Measurements from ENCODE around the gene TIMM44.

Gene TIMM44

DNA sequence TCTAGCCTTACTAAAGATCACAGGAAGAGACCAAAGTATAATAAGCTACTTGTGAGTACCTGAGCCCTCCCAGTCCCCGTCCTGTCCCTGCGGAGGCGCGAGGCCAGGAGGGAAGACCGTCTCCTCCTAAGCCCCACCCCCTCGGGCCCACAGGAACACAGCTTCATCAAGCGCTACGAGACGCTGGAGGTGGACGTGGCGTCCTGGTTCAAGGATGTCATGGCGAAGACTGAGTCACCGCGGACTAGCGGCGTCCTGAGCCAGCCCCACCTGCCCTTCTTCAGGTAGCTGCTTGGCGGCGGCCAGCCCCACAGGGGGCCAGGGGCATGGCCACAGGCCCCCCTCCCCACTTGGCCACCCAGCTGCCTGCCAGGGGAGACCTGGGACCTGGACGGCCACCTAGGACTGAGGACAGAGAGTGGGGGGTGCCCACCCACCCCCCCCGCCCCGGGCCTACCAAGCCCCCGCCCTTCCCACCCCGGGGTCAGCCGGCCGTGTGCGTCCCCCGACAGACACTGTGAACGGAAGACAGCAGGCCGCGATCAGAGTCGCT, 31.2 kb downstream of the TIMM44 start:
- DNase-seq, result no peak

DNA sequence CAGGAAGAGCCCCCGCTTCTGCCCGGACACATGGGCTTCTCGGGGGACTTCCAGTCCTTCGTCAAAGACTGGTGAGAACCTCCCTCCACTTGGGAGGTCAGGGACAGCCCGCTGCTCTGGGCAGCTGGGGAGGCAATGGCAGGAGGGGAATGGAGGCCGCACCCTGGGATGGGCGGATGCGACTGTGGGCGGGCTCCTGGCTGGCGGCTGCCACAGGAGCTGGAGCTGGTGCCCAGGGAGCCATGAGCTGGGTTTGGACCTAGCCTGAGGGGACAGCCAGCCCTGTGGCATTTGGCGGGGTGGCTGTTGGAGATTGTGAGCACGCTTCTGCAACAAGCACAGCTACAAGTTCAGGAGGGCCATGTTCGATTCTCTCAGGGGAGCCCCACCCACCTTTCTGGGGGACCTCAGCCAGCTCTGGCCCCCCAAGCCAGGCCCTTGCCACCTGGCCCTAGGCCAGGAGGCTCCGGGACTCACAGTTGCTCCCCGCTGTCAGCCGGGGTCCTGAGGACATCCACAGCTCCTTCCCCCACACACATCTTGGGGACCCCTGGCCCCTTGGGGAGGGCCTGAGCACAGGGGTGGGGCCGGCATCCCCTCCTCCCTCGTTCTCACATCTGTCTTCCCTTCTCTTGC, 31.8 kb downstream of the TIMM44 start:
- DNase-seq, result no peak

DNA sequence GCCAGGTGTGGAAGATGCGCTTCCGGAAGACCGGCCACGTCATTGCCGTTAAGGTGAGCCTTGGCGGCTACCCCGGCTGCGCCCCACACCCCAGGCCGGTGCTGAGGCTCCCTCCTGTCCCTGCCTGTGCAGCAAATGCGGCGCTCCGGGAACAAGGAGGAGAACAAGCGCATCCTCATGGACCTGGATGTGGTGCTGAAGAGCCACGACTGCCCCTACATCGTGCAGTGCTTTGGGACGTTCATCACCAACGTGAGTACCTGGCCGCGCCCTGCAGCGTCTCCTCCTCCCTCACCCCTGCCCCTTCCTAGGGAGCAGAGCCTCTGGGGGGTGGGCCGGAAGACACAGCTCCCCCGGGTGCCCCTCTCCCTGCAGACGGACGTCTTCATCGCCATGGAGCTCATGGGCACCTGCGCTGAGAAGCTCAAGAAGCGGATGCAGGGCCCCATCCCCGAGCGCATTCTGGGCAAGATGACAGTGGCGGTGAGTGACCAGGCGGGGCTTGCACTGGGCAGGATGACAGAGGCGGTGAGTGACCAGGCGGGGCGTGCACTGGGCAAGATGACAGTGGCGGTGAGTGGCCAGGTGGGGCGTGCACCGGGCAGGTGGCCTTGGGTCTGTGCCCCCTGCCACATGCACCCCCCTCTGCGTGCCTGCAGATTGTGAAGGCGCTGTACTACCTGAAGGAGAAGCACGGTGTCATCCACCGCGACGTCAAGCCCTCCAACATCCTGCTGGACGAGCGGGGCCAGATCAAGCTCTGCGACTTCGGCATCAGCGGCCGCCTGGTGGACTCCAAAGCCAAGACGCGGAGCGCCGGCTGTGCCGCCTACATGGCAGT, 32.9 kb downstream of the TIMM44 start:
- no peak for DNase-seq

DNA sequence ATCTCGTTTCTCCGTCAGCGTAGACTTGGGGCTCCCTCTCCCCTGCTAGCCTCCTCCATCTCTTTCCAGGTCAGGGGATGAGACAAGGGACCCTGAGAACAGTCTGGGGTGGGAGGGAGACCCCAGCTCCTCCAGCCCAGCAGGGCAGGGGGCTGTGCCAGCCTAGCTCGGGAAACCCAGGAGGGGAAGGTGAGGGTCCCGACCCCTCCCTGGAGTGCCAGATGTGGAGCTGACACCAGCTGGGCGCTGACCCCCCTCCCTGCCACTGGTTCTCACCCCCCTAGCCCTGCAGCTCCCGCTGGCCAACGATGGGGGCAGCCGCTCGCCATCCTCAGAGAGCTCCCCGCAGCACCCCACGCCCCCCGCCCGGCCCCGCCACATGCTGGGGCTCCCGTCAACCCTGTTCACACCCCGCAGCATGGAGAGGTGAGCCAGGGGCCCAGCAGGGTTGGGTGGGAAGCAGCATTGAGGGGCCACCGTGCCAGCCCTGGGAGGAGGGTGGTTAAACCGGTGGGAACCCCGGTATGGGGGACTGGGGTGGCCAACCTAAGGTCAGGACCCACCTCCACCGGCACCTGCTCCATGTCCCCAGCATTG, 33.9 kb downstream of the TIMM44 start:
- no peak for DNase-seq

- DNase-seq, result no peak
Measured at GRCh38 chr19:7908742-7909461, 34.6 kb downstream of the TIMM44 start.

GRCh38 chr19:7908078-7908699, 35.3 kb downstream of the TIMM44 start:
- no peak for DNase-seq

GRCh38 chr19:7907544-7907943, 35.9 kb downstream of the TIMM44 start:
- DNase-seq, result no peak

- DNase-seq, result no peak
Measured at GRCh38 chr19:7907122-7907521, 36.3 kb downstream of the TIMM44 start.

GRCh38 chr19:7905859-7906258, 37.6 kb downstream of the TIMM44 start:
- no peak for DNase-seq

DNA sequence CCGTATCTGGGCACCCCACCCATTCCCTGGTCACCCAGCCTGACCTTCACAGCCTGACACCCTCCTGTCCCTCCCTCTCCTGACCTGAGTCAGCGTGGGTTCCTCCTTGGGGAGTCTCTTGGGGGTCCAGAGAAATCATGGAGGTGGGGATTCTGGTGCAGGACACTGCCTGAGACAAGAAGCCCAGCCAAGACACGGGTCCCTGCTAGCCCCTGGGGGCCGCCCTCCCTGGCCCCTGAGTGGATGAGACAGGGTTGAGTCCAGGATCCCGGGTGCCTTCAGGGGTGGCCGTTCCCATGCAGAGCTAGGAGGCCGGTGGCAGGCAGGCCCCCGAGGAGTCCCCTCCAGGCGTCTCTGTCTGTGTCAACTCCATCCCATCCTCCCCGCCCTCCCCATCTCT, 38.2 kb downstream of the TIMM44 start:
- no peak for DNase-seq

- DNase-seq, result peak in 1 of 2 experiments; percentile 63
Measured at GRCh38 chr19:7904074-7905020, 39.1 kb downstream of the TIMM44 start.

GRCh38 chr19:7903244-7904073, 40.0 kb downstream of the TIMM44 start, which contains the start of gene MAP2K7:
Gene MAP2K7, plus strand, starts transcription at chr19:7903877. Its CDS starts 68 bp downstream, at chr19:7903945.
- DNase-seq, result peak; percentile 99 to 100

- DNase-seq, result no peak
Measured at GRCh38 chr19:7902796-7903243, 40.6 kb downstream of the TIMM44 start.

DNA sequence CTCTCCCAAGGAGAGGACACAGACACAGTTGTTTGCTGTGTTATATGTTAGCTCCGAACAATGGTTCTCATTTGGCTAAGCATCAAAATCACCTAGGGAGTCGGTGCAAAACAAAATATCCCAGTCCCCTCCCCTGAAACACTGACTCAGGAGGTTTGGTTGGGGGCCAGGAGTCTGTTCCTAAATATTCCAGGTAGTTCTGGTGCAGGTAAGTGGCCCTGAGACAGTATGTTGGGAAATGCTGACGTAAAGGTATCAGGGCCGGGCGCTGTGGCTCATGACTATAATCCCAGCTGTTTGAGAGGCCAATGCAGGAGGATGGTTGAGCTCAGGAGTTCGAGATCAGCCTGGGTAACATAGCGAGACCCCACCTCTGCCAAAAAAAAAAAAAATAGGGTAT, 42.1 kb downstream of the TIMM44 start:
- DNase-seq, result no peak

DNA sequence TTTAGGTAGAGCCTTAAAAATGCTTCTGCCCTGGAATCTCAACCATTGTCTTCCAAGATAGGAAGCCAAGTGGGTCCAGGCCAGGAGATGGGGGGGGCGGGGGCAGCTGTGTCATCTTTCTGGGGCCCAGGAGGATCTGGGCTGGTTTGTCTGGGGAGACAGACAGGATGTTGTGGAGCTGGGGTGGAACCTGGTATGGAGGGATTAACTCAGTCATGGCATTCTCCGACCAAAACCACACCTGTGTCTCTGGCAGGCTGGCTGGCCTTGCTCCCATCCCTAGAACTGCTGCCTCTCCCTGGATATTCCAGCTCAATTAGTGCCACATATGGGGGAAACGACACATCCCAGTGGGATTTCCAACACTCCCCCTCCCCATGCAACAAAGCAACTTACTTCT, 42.5 kb downstream of the TIMM44 start:
- DNase-seq, result no peak

GRCh38 chr19:7900401-7900870, 43.0 kb downstream of the TIMM44 start:
- DNase-seq, result no peak

- peak; percentile 53 to 78 for DNase-seq
Measured at GRCh38 chr19:7899751-7900378, 43.6 kb downstream of the TIMM44 start.

GRCh38 chr19:7898967-7899366, 44.5 kb downstream of the TIMM44 start:
- DNase-seq, result no peak

DNA sequence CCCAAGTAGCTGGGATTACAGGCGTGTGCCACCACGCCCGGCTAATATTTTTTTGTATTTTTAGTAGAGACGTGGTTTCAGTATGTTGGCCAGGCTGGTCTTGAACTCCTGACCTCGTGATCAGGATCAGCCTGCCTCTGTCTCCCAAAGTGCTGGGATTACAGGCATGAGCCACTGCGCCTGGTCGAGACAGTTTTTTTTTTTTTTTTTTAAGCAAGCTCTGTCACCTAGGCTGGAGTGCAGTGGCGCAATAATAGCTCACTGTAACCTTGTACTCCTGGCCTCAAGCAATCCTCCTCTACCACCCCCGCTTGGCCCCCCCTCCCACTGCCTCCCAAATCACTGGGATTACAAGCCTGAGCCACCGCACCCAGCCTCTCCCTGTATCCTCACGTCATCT, 46.2 kb downstream of the TIMM44 start:
- no peak for DNase-seq

- no peak for DNase-seq
Measured at GRCh38 chr19:7895565-7895964, 47.9 kb downstream of the TIMM44 start.
